Fibroblast of villous mesenchyme (primary cell): ENCODE data around the gene ATXN7. TPM values are rescaled to one million over a fixed set of nuclear protein-coding genes. Genes with fewer than 3 reads are reported as not detected.

Experiments used
- DNase-seq: peaks from one replicate; pipeline ENCODE4 v3.0.0-alpha.2; 2010; ENCODE audit warnings: low read depth
- H3K4me3 ChIP-seq: 2 replicates; pipeline ENCODE4 v1.5.1; 2011; ENCODE audit warnings: low read depth, mild to moderate bottlenecking, low read length
- total RNA-seq: library from RNA; depleted of rRNA; stranded (reverse); fragments of >200 nt; gene quantifications from 2 replicates; pipeline ENCODE4 v1.2.3, GENCODE V29; 2012
- TF ChIP-seq, protein P1 (sequence below): IDR thresholded peaks from 2 replicates; pipeline ENCODE4 v1.5.1; 2012; ENCODE audit warnings: low read depth, mild to moderate bottlenecking, low read length; ENCODE audit not compliant: insufficient read depth

Gene ATXN7
- total RNA-seq, 1 donor: 14.7 TPM

DNA sequence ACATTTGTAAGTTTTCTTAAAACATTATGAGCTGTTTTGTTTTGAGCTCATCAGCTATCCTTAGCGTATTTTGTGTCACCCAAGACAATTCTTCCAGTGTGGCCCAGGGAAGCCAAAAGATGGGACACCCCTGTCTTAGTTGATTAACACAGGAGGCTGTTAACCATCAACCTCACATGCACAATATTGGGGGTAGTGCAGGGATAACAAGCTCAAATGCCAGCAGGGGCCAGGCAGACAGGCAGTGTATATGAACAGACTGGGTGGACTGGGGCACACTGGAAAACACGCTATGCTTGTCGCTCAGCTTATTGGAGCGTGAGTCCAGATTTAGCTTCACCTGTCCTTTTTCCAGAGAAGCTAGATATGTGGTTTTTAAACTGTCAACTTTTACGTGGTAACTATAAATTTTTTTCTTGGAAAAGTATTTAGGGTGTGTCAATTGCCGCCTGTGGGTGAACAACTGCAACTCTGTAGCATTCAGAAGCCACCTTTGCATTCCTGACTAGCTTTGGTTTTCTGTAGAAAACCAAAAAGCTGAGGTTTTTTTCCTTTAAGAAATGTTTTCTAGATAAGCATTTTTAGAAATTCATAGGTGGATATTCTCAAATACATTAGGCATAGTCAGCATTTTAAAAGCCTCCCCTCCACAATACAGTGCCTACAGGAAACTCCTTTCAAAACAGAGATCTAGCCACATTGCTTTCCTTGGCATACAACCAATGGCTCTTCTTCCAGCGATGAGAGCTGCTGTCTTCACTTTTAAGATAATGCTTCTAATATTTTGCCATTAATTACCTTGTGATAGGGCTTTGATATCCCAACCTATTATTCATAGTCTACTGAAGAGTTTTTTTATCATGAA is 145.1 kb downstream of the ATXN7 start:
- peak; percentile 19 for DNase-seq
- no peak overlapping the region for H3K4me3 ChIP-seq
- TF ChIP-seq, protein P1, sequence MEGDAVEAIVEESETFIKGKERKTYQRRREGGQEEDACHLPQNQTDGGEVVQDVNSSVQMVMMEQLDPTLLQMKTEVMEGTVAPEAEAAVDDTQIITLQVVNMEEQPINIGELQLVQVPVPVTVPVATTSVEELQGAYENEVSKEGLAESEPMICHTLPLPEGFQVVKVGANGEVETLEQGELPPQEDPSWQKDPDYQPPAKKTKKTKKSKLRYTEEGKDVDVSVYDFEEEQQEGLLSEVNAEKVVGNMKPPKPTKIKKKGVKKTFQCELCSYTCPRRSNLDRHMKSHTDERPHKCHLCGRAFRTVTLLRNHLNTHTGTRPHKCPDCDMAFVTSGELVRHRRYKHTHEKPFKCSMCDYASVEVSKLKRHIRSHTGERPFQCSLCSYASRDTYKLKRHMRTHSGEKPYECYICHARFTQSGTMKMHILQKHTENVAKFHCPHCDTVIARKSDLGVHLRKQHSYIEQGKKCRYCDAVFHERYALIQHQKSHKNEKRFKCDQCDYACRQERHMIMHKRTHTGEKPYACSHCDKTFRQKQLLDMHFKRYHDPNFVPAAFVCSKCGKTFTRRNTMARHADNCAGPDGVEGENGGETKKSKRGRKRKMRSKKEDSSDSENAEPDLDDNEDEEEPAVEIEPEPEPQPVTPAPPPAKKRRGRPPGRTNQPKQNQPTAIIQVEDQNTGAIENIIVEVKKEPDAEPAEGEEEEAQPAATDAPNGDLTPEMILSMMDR: no peak

GRCh38 chr3:64009528-64009927 is 145.9 kb downstream of the ATXN7 start:
- no peak for DNase-seq
- TF ChIP-seq, protein P1: no peak
- H3K4me3 ChIP-seq: no peak overlapping the region

GRCh38 chr3:64010199-64010598 is 146.5 kb downstream of the ATXN7 start:
- DNase-seq: no peak
- H3K4me3 ChIP-seq: no peak overlapping the region
- TF ChIP-seq, protein P1: no peak

GRCh38 chr3:64011685-64012084 is 148.0 kb downstream of the ATXN7 start:
- peak; percentile 66 for DNase-seq
- no peak overlapping the region for H3K4me3 ChIP-seq
- TF ChIP-seq, protein P1: no peak

DNA sequence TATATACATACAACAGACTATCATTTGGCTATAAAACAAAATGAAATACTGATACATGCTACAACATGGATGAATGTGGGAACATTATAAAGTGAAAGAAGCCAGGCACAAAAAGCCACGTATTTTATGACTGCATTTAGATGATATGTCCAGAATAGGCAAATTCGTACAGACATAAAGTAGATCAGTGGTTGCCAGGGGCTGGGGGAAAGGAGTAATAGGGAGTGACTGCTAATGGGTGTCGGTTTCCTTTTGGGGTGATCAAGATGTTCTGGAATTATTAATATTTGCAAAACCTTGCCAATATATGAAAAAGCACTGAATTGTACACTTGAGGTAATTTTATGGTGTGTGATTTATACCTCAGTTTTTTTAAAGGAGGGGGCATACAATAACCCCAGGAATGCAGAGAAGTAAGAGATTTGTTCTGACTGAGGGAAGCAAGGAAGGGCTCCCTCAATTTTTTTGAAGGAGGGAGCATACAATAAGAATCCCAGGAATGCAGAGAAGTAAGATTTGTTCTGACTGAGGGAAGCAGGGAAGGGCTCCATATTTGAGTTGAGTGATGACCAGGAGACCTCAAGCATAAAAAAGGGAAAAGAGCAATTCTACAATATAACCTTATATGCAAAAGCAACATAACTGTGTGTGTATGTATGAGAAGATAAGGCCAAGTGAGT is 153.4 kb downstream of the ATXN7 start:
- no peak for DNase-seq

GRCh38 chr3:64019271-64019670 is 155.6 kb downstream of the ATXN7 start:
- TF ChIP-seq, protein P1: no peak
- DNase-seq: no peak
- H3K4me3 ChIP-seq: no peak overlapping the region

More for the DNA sequence above, 153.4 kb downstream of the ATXN7 start:
- no peak overlapping the region for H3K4me3 ChIP-seq
- TF ChIP-seq, protein P1: no peak
